AG09319 (cell line): ENCODE data around the gene TESK1.
"Not testable (repeated sequence)": the region's sequence is repeated elsewhere in the genome, so short reads cannot be mapped to it uniquely, and the experiment has no call there.

ENCODE experiments used
- DNase-seq: peaks from one replicate; pipeline ENCODE4 v3.0.0-alpha.2; 2010; ENCODE audit warnings: low read depth; ENCODE audit errors: extremely low read depth
- TF ChIP-seq, protein P1 (sequence below): IDR thresholded peaks from 2 replicates; pipeline ENCODE4 v1.5.1; 2011; ENCODE audit warnings: low read depth, mild to moderate bottlenecking, inconsistent platforms, low read length, moderate library complexity

Gene TESK1

DNA sequence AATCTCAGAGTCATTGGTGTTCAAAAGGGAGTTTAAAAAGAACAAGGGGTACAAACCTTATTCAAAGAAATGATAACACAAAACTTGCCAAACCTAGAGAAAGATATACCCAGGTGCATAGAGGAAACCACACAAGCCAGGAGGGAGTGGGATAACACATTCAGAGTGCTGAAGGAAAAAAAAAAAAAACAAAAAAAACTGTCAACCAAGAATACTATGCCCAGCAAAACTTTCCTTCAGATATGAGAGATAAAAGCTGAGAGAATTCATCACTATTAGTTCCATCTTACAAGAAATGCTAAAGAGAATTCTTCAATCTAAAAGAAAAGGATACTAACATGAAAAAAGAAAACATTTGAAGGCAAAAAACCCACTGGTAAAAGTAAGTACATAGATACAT lies 11.5 kb upstream of the TESK1 start:
- TF ChIP-seq, protein P1, sequence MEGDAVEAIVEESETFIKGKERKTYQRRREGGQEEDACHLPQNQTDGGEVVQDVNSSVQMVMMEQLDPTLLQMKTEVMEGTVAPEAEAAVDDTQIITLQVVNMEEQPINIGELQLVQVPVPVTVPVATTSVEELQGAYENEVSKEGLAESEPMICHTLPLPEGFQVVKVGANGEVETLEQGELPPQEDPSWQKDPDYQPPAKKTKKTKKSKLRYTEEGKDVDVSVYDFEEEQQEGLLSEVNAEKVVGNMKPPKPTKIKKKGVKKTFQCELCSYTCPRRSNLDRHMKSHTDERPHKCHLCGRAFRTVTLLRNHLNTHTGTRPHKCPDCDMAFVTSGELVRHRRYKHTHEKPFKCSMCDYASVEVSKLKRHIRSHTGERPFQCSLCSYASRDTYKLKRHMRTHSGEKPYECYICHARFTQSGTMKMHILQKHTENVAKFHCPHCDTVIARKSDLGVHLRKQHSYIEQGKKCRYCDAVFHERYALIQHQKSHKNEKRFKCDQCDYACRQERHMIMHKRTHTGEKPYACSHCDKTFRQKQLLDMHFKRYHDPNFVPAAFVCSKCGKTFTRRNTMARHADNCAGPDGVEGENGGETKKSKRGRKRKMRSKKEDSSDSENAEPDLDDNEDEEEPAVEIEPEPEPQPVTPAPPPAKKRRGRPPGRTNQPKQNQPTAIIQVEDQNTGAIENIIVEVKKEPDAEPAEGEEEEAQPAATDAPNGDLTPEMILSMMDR, result no peak
- no peak for DNase-seq

DNA sequence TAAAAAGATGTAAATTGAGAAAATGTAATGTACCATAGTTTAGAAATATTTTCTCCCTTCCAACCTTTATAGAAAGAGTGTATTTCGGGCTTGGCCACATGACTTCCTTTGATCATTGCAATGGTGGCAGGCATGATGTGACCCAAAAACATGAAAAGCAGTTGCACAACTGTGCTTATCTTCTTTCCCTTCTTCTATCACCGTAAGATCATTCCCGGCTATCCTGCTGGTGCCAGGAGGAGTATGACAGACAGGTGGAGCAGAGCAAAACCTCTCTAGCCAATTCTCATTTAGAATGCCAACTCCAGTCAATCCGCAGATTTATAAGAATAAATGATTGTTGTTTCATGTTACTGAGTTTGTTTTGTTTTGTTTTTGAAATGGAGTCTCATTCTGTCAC lies 10.6 kb upstream of the TESK1 start:
- no peak for DNase-seq
- TF ChIP-seq, protein P1, result no peak

DNA sequence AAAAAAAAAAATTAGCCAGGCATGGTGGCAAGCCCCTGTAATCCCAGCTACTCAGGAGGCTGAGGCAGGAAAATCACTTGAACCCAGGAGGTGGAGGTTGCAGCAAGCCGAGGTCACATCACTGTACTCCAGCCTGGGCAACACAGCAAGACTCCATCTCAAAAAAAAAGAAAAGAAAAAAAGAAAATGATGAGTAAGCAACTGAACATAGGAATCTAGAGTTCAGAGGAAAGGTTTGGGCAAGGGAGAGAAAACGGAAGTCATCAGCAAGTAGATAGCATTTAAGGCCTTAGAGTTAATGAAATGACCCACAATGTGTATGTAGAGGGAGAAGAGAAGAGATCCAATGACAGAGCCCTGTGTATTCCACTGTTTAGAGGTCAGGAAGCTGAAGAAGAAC lies 8.2 kb upstream of the TESK1 start:
- not testable (repeated sequence) for DNase-seq

DNA sequence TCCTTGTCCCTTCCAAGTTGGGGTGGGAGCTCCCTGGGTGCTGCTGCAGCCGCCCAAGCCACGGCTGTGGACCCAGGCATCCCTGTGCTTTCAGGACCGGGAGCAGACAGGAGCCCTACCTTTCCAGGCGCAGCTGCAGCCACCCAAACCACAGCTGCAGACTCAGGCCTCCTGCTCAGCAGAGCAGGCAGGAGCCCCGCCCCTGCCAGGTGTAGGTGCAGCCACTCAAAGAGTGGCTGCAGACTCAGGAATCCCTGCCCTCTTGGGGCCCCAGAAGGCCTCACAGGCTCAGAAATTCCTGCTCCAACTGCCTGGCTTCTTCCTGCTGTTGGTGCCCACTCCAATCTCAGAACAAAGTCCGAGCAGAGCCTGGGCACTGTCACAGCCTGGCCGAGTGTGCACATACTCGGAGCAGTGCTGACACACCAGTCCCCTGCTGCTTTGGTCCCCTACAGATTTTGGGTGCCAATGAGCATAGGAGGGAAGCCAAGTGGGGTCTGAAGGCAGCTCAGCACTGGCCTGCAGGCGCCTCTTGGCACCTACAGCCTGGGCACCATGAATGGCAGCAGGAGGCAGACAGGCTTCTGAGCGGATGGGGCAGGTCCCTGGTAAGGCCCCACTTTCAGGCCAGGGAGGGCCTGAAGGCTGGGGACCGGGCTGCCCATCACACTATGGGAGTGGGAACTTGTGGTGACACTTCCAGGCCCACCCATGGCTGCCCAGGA lies 6.0 kb upstream of the TESK1 start:
- no peak for DNase-seq
- TF ChIP-seq, protein P1, result no peak

DNA sequence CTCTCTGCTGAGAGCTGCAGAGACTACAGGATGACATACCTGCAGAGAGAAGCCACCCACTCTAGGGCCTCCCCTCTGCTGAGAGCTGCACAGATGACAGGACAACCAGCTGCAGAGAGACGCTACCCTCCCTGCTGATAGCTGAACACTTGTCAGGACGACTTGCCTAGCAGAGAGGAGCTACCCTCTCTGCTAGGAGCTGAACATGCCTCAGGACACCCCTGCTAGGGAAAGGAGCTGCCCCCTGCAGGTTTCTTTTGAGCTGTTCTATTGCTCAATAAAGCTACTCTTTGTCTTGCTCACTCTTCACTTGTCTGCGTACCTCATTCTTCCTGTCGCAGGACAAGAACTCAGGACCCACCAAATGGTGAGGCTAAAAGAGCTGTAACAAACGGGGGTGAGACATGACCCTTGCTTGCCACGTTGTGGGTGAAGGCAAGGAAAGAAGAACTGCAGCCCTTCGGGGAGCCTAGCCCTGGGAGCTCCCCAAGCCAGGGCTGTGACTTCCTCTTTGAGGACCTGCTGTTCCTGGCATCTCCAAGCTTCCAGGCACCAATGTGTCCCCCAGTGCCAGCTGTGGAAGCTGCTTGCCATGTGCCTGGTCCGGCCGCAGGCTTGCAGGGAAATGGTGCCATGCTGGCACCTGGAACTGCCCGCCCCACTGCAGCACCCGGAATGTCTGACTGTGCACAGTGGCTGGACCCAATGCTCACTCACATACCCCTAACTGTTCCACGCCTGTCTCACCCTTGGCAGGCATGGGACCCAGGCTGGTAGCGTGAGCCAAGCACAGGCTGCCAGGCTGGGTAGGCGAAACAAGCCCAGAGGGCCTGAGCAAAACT lies 5.1 kb upstream of the TESK1 start:
- TF ChIP-seq, protein P1, result no peak; the same call in 1 of the 2 replicates
- no peak for DNase-seq

DNA sequence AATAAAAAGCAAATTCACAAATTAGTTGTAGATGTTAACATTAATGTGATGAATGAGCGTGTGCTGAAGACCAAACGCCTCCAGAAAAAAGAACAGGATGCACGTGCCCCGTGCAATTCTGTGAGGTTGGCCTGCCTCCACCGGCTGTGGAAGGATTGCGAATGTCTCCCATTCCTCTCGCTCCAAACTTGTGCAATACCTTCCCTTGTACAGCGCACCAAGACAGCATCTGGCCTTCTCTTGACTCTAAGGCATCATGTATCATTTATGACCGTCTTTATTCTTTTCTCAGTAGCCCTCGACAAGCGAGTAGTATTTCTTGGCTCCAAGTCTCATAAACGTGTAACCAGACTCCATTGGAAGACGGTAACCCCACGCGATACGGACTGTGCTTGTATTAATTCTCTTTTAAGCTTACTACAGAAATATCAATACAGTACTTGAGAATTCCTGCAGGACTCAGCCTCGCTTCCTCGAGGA lies 1.5 kb upstream of the TESK1 start:
- DNase-seq, result peak; percentile 75
- TF ChIP-seq, protein P1, result no peak; the same call in 1 of the 2 replicates

DNA sequence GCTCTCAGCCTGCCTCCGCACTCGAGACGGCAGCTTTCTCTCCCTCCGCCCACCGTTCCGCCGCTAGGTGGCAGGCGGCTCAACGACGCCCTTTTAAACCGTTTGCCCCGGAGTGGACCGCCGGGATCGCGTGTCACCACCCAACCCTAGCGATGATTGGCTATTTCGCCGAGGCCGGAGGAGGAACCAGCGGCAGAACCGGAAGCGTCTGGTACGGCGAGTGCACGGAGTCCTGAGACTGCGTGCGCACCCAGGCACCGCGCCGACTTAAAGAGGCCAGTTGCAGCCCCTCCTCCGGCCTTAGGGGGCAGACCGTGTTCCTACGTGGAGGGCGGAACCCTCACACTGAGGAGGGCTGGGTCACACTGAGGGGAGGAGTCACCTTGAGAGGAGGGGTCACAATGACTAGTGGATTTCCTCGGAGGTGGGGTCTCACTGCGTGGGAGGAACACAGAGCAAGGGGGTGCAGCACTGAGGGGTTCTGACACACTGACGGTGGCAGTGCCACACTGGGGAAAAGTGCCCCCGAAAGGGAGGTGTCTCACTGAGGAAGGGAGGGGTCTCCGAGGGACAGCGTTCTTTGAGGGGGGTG lies 980 bp upstream of the TESK1 start:
- DNase-seq, result peak; percentile 99
- TF ChIP-seq, protein P1, result peak; percentile 91
